PC-3 (cell line): ENCODE results near the gene RHOBTB3. TPM values are rescaled to one million over a fixed set of nuclear protein-coding genes. Genes with fewer than 3 reads are reported as not detected.

ENCODE experiments used
- ATAC-seq: fragments of 200-7000 bp; cut with Tn5 transposase; 2 replicates; pipeline ENCODE4 v1.9.1; 2020; ENCODE audit warnings: mild to moderate bottlenecking, moderate library complexity
- BruUV-seq: library from RNA; stranded (reverse); fragments of 400-500 nt; replicated peaks from 2 replicates; lab custom pipeline; 2021; lab: Mats Ljungman, UMichigan
- CTCF ChIA-PET: fragments of 300-600 bp; sonication (Branson Sonifier 250); formaldehyde crosslinking; loops from one replicate; lab custom pipeline; 2022; ENCODE audit warnings: antibody characterized with exemption; lab: Charles Lee
- POLR2A ChIA-PET: fragments of 300-600 bp; sonication (Branson Sonifier 250); formaldehyde crosslinking; loops from one replicate; lab custom pipeline; 2022; ENCODE audit warnings: antibody characterized with exemption; ENCODE audit not compliant: unreplicated experiment; lab: Charles Lee
- DNase-seq: peaks from one replicate; pipeline ENCODE4 v3.0.0-alpha.2; 2015
- H2AFZ ChIP-seq: fragments of 300-600 bp; sonication (generic); 2 replicates; pipeline ENCODE4 v1.6.0; 2016; ENCODE audit warnings: antibody characterized with exemption, low read length
- H3F3A ChIP-seq: fragments of 300-600 bp; sonication (generic); one replicate; pipeline ENCODE4 v1.6.0; 2017; ENCODE audit warnings: antibody characterized with exemption, low read length, control low read depth, mild to moderate bottlenecking; ENCODE audit not compliant: unreplicated experiment
- H3K27ac ChIP-seq: fragments of 300-600 bp; sonication (generic); 2 replicates; pipeline ENCODE4 v1.5.1; 2016; ENCODE audit warnings: mild to moderate bottlenecking, low read length
- H3K27me3 ChIP-seq: fragments of 300-600 bp; sonication (generic); 2 replicates; pipeline ENCODE4 v1.6.1; 2016; ENCODE audit warnings: low read length, mixed read lengths
- H3K36me3 ChIP-seq: fragments of 300-600 bp; sonication (generic); 2 replicates; pipeline ENCODE4 v1.6.1; 2016; ENCODE audit warnings: low read depth, mixed run types, low read length, mixed read lengths
- H3K4me1 ChIP-seq: fragments of 300-600 bp; sonication (generic); 2 replicates; pipeline ENCODE4 v1.5.1; 2016; ENCODE audit warnings: low read length; ENCODE audit not compliant: insufficient read depth
- H3K4me2 ChIP-seq: fragments of 300-600 bp; sonication (generic); 2 replicates; pipeline ENCODE4 v1.6.0; 2016; ENCODE audit warnings: low read length
- H3K4me3 ChIP-seq: fragments of 300-600 bp; sonication (generic); 2 replicates; pipeline ENCODE4 v1.5.1; 2016; ENCODE audit warnings: mild to moderate bottlenecking, low read length, mixed read lengths
- H3K79me2 ChIP-seq: fragments of 300-600 bp; sonication (generic); 2 replicates; pipeline ENCODE4 v1.6.1; 2017; ENCODE audit warnings: low read length, mixed read lengths
- H3K9ac ChIP-seq: fragments of 300-600 bp; sonication (generic); 2 replicates; pipeline ENCODE4 v1.6.0; 2016; ENCODE audit warnings: mild to moderate bottlenecking, low read length
- H3K9me2 ChIP-seq: fragments of 300-600 bp; sonication (generic); replicated peaks from 2 replicates; pipeline ENCODE4 v1.6.1; 2016; ENCODE audit warnings: mixed run types, low read length, mixed read lengths
- H3K9me3 ChIP-seq: fragments of 300-600 bp; sonication (generic); 2 replicates; pipeline ENCODE4 v1.6.1; 2016; ENCODE audit warnings: low read length, mixed read lengths
- H4K20me1 ChIP-seq: fragments of 300-600 bp; sonication (generic); 2 replicates; pipeline ENCODE4 v1.6.1; 2016; ENCODE audit warnings: low read length, mixed read lengths
- CTCF ChIP-seq: fragments of 300-600 bp; sonication (generic); conservative IDR thresholded peaks from 2 replicates; pipeline ENCODE4 v1.5.1; 2017; ENCODE audit warnings: antibody characterized with exemption, low read depth, mild to moderate bottlenecking, low read length
- EZH2 ChIP-seq: fragments of 300-600 bp; sonication (generic); IDR thresholded peaks from one replicate; pipeline ENCODE4 v1.6.1; 2017; ENCODE audit warnings: antibody characterized with exemption, mild to moderate bottlenecking, low read length; ENCODE audit not compliant: unreplicated experiment
- EZH2phosphoT487 ChIP-seq: fragments of 300-600 bp; sonication (generic); IDR thresholded peaks from 2 replicates; pipeline ENCODE4 v1.6.1; 2018; ENCODE audit warnings: mild to moderate bottlenecking, antibody characterized with exemption, low read length, borderline replicate concordance
- intact Hi-C: fragments of 100-400 bp; cut with micrococcal nuclease; formaldehyde crosslinking; loops from 2 replicates; pipeline ENCODE4 v1.9.0; 2023
- total RNA-seq: library from RNA; depleted of rRNA; stranded (reverse); fragments of >200 nt; gene quantifications from 2 replicates; pipeline ENCODE4 v1.2.3, GENCODE V29; 2014

Gene RHOBTB3
- total RNA-seq, 1 experiment from 2014 or later: 16.3 TPM

- CTCF ChIA-PET: no interaction called here
Measured at GRCh38 chr5:95723632-95724369, 7.3 kb upstream of the RHOBTB3 start.

GRCh38 chr5:95725071-95725820, 5.9 kb upstream of the RHOBTB3 start:
- Histone ChIP-seq H3K27me3 (no peaks in the 10 kb centered on the region), H3K79me2 (no peaks in the 10 kb centered on the region), H3K9me3 (no peaks in the 10 kb centered on the region), H3F3A (no peaks in the 10 kb centered on the region), H2AFZ (no peak overlapping the region), H4K20me1 (no peaks in the 10 kb centered on the region), H3K4me2 (no peak overlapping the region), H3K4me1 (peaks cover 18% of the 10 kb centered on the region), H3K4me3 (no peak overlapping the region), H3K9me2 (no peaks in the 10 kb centered on the region), H3K9ac (no peak overlapping the region), H3K36me3 (no peaks in the 10 kb centered on the region), H3K27ac (no peak overlapping the region)
- ATAC-seq (no peak), DNase-seq (no peak)
- intact Hi-C loops: no loop called here
- CTCF ChIA-PET: interaction anchor here (0.5 to 0.7 kb wide), 2 partner anchors 52 to 82 kb away, joined by 4 to 6 read pairs; no protein-coding TSS in a partner anchor
- no peak for TF ChIP-seq EZH2
- TF ChIP-seq EZH2phosphoT487: no peak
- TF ChIP-seq CTCF: no peak
- POLR2A ChIA-PET: no interaction called here
- BruUV-seq: no TSS peak

More at GRCh38 chr5:95723632-95724369, 7.3 kb upstream of the RHOBTB3 start:
- TF ChIP-seq CTCF: no peak
- no peak for TF ChIP-seq EZH2
- Histone ChIP-seq H3K9ac (no peak overlapping the region), H3K27me3 (no peaks in the 10 kb centered on the region), H4K20me1 (no peaks in the 10 kb centered on the region), H3K4me3 (no peak overlapping the region), H3K9me3 (no peaks in the 10 kb centered on the region), H3F3A (no peaks in the 10 kb centered on the region), H3K4me2 (no peak overlapping the region), H3K36me3 (no peaks in the 10 kb centered on the region), H2AFZ (no peak overlapping the region), H3K4me1 (peaks cover 13% of the 10 kb centered on the region), H3K79me2 (no peaks in the 10 kb centered on the region), H3K9me2 (no peaks in the 10 kb centered on the region), H3K27ac (no peak overlapping the region)
- ATAC-seq (no peak), DNase-seq (no peak)
- intact Hi-C loops: no loop called here
- no TSS peak for BruUV-seq
- POLR2A ChIA-PET: no interaction called here
